Tibial nerve (tissue), 4 donors: ENCODE measurements around the gene AOAH.

ENCODE experiments used
- EP300 ChIP-seq, 2 donors: sonication (generic); formaldehyde crosslinking; IDR thresholded peaks; one replicate each; pipeline ENCODE4 v1.6.1; 2017; ENCODE audit warnings: antibody characterized with exemption in 2 of 2, mild to moderate bottlenecking in 1 of 2
- POLR2A ChIP-seq, 2 donors: fragments of 450-650 bp; IDR thresholded peaks; one replicate each; pipeline ENCODE4 v1.6.1; 2017; ENCODE audit warnings: antibody characterized with exemption in 2 of 2, mild to moderate bottlenecking in 2 of 2, moderate library complexity in 2 of 2
- TF ChIP-seq, protein P1 (sequence below), 5 experiments: fragments of 200-600 bp in 3 of 5; fragments of 450-650 bp in 2 of 5; sonication (generic) in 3 of 5; IDR thresholded peaks; one replicate each; pipeline ENCODE4 v1.5.1; 2016 to 2019; ENCODE audit warnings: antibody characterized with exemption in 5 of 5, mild to moderate bottlenecking in 3 of 5, moderate library complexity in 2 of 5

- TF ChIP-seq POLR2A (IDR thresholded peaks at IDR 0.05) (no peak), EP300 (IDR thresholded peaks at IDR 0.05) (no peak)
- TF ChIP-seq, protein P1, sequence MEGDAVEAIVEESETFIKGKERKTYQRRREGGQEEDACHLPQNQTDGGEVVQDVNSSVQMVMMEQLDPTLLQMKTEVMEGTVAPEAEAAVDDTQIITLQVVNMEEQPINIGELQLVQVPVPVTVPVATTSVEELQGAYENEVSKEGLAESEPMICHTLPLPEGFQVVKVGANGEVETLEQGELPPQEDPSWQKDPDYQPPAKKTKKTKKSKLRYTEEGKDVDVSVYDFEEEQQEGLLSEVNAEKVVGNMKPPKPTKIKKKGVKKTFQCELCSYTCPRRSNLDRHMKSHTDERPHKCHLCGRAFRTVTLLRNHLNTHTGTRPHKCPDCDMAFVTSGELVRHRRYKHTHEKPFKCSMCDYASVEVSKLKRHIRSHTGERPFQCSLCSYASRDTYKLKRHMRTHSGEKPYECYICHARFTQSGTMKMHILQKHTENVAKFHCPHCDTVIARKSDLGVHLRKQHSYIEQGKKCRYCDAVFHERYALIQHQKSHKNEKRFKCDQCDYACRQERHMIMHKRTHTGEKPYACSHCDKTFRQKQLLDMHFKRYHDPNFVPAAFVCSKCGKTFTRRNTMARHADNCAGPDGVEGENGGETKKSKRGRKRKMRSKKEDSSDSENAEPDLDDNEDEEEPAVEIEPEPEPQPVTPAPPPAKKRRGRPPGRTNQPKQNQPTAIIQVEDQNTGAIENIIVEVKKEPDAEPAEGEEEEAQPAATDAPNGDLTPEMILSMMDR (IDR thresholded peaks at IDR 0.05), result no peak
Measured at GRCh38 chr7:36626111-36626510, 98.2 kb downstream of the AOAH start.
